Activated T-cell treated with anti-CD3 and anti-CD28 coated beads, Interleukin-2, amount 50 U/mL, for 24 hours (primary cell): Measurements from ENCODE around the gene ZNF219.

ENCODE experiments used
- DNase-seq: peaks from one replicate; pipeline ENCODE4 v3.0.0-alpha.2; 2020
- H3K27ac Mint-ChIP-seq: 2 replicates; pipeline ENCODE4 v1.8.0; 2020; ENCODE audit warnings: mild to moderate bottlenecking, mixed read lengths
- H3K27me3 Mint-ChIP-seq: 2 replicates; pipeline ENCODE4 v1.8.0; 2020; ENCODE audit warnings: mixed read lengths
- H3K36me3 Mint-ChIP-seq: 2 replicates; pipeline ENCODE4 v1.8.0; 2020; ENCODE audit warnings: low read depth, mixed read lengths
- H3K4me1 Mint-ChIP-seq: 2 replicates; pipeline ENCODE4 v1.8.0; 2020; ENCODE audit warnings: low read depth, mixed read lengths
- H3K4me3 Mint-ChIP-seq: 2 replicates; pipeline ENCODE4 v1.8.0; 2020; ENCODE audit warnings: mild to moderate bottlenecking, moderate library complexity, mixed read lengths
- H3K9me3 Mint-ChIP-seq: 2 replicates; pipeline ENCODE4 v1.8.0; 2020; ENCODE audit warnings: mixed read lengths

The ZNF219 gene

GRCh38 chr14:21098076-21098891 is at the start of gene ZNF219:
ZNF219 (minus strand) TSS chr14:21098655; CDS start chr14:21093591, 5,064 bp downstream.
- peak within 1 kb of the TSS; percentile 85 for H3K27ac Mint-ChIP-seq
- H3K4me3 Mint-ChIP-seq: peak within 1 kb of the TSS; percentile 76
- peaks cover 35% of the 10 kb centered on the region for H3K4me1 Mint-ChIP-seq
- no peaks in the 10 kb centered on the region for H3K27me3 Mint-ChIP-seq
- no peaks in the 10 kb centered on the region for H3K9me3 Mint-ChIP-seq
- DNase-seq: peak; percentile 63
- H3K36me3 Mint-ChIP-seq: no peaks in the 10 kb centered on the region

- peaks cover 12% of the 10 kb centered on the region for H3K9me3 Mint-ChIP-seq
- no peak overlapping the region for H3K4me3 Mint-ChIP-seq
- no peak for DNase-seq
- no peaks in the 10 kb centered on the region for H3K36me3 Mint-ChIP-seq
- no peaks in the 10 kb centered on the region for H3K4me1 Mint-ChIP-seq
- H3K27ac Mint-ChIP-seq: no peak overlapping the region
- peaks cover 8% of the 10 kb centered on the region for H3K27me3 Mint-ChIP-seq
Observed at GRCh38 chr14:21145437-21145836, 47.0 kb upstream of the ZNF219 start.

- DNase-seq: no peak
- H3K27me3 Mint-ChIP-seq: peaks cover 8% of the 10 kb centered on the region
- H3K27ac Mint-ChIP-seq: no peak overlapping the region
- peaks cover 12% of the 10 kb centered on the region for H3K9me3 Mint-ChIP-seq
- H3K36me3 Mint-ChIP-seq: no peaks in the 10 kb centered on the region
- H3K4me3 Mint-ChIP-seq: no peak overlapping the region
- no peaks in the 10 kb centered on the region for H3K4me1 Mint-ChIP-seq
Observed at GRCh38 chr14:21142357-21142756, 43.9 kb upstream of the ZNF219 start.

DNA sequence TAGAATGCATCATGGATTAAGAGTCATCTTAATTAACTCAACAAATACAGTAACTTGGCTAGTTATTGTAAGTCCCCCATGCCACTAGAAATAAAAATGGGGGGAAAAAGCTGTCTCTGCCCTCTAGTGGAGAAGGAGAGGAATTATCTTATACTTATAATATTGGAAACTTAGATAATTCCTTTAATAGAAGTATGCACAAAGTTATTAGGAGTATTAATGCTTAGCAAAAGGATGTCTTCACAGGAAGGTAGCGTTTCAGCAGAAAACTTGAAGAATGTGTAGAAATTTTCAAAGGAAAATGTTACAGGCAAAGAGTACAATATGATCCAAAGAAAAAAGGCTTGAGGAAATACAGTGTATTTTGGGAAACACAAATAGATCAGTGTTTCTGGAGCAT is 37.6 kb upstream of the ZNF219 start:
- no peak for DNase-seq
- H3K9me3 Mint-ChIP-seq: no peaks in the 10 kb centered on the region
- H3K27me3 Mint-ChIP-seq: no peaks in the 10 kb centered on the region
- H3K27ac Mint-ChIP-seq: no peak overlapping the region
- no peaks in the 10 kb centered on the region for H3K4me1 Mint-ChIP-seq
- no peak overlapping the region for H3K4me3 Mint-ChIP-seq
- H3K36me3 Mint-ChIP-seq: no peaks in the 10 kb centered on the region

DNA sequence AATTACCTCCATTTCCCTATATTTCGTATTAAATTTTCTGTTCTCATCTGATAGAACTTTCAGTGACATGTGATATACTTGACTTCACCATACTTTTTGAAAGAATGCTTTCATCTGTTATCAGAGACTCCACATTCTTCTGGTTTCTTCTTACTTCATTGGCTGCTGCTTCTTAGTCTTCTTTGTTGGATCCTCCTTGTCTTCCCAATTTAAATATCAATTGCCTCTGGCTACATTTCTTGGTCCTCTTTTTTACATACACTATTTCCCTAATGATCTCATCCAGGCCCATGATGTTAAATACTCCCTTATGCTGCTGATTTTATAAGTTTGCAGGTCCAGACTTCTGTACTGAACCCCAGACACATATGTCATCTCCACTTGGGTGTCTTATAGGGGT is 35.4 kb upstream of the ZNF219 start:
- no peaks in the 10 kb centered on the region for H3K9me3 Mint-ChIP-seq
- H3K27ac Mint-ChIP-seq: no peak overlapping the region
- no peak overlapping the region for H3K4me3 Mint-ChIP-seq
- H3K27me3 Mint-ChIP-seq: no peaks in the 10 kb centered on the region
- no peak for DNase-seq
- H3K4me1 Mint-ChIP-seq: no peaks in the 10 kb centered on the region
- H3K36me3 Mint-ChIP-seq: no peaks in the 10 kb centered on the region

- no peak for DNase-seq
- H3K4me1 Mint-ChIP-seq: peaks cover 4% of the 10 kb centered on the region
- H3K27ac Mint-ChIP-seq: no peak overlapping the region
- no peaks in the 10 kb centered on the region for H3K36me3 Mint-ChIP-seq
- peaks cover 43% of the 10 kb centered on the region for H3K27me3 Mint-ChIP-seq
- H3K4me3 Mint-ChIP-seq: no peak overlapping the region
- peaks cover 2% of the 10 kb centered on the region for H3K9me3 Mint-ChIP-seq
Observed at GRCh38 chr14:21123429-21123828, 25.0 kb upstream of the ZNF219 start.

- no peak for DNase-seq
- H3K4me1 Mint-ChIP-seq: peaks cover 4% of the 10 kb centered on the region
- H3K36me3 Mint-ChIP-seq: no peaks in the 10 kb centered on the region
- H3K27me3 Mint-ChIP-seq: peaks cover 38% of the 10 kb centered on the region
- no peak overlapping the region for H3K27ac Mint-ChIP-seq
- H3K9me3 Mint-ChIP-seq: peaks cover 2% of the 10 kb centered on the region
- H3K4me3 Mint-ChIP-seq: no peak overlapping the region
Observed at GRCh38 chr14:21121122-21121521, 22.7 kb upstream of the ZNF219 start.

GRCh38 chr14:21120686-21121085 is 22.2 kb upstream of the ZNF219 start:
- Mint-ChIP-seq H3K4me1 (peaks cover 4% of the 10 kb centered on the region), H3K27ac (no peak overlapping the region), H3K4me3 (no peak overlapping the region), H3K9me3 (peaks cover 2% of the 10 kb centered on the region), H3K36me3 (no peaks in the 10 kb centered on the region), H3K27me3 (peaks cover 34% of the 10 kb centered on the region)
- DNase-seq: no peak

- Mint-ChIP-seq H3K27me3 (peaks cover 31% of the 10 kb centered on the region), H3K36me3 (no peaks in the 10 kb centered on the region), H3K4me3 (no peak overlapping the region), H3K4me1 (peaks cover 4% of the 10 kb centered on the region), H3K9me3 (no peaks in the 10 kb centered on the region), H3K27ac (no peak overlapping the region)
- no peak for DNase-seq
Observed at GRCh38 chr14:21118933-21119332, 20.5 kb upstream of the ZNF219 start.

DNA sequence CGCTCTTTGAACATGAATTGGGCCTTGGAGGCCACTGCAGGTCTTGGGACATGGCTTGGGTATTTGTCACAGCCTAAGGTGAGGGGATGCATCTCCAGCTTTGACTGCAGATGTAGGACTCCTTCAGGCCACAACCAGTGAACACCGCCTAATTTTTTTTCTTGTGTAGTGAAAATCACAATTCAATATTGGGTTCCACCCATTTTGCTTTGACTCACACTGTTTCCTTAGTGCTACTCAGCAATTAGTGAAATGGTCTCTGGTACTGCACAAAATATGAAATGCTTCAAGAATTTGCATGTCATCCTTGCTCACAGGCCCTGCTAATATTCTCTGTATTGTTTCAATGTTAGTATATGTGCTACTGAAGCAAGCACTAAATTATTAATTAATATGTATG is 14.9 kb upstream of the ZNF219 start:
- no peaks in the 10 kb centered on the region for H3K36me3 Mint-ChIP-seq
- DNase-seq: no peak
- no peaks in the 10 kb centered on the region for H3K9me3 Mint-ChIP-seq
- H3K27ac Mint-ChIP-seq: no peak overlapping the region
- peaks cover 4% of the 10 kb centered on the region for H3K27me3 Mint-ChIP-seq
- H3K4me3 Mint-ChIP-seq: no peak overlapping the region
- H3K4me1 Mint-ChIP-seq: peaks cover 15% of the 10 kb centered on the region

DNA sequence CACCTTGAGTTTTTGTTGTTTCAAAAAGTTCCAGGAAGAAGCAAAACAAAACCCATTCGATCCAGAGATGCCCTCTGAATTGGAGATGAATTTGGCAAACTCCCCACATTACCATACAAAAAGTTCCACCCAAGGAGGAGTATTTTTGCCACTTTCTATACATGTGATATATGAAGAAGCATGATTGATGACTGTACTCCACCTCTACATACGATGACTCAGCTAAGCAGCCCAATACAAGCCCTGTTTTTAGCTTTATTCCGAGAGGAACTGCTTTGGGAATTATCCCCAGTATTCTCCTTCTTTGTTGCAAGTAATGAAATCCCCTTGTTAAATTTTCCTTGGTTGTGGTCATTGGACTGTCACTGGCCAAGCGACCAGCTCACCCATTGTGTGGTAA is 13.8 kb upstream of the ZNF219 start:
- Mint-ChIP-seq H3K36me3 (no peaks in the 10 kb centered on the region), H3K4me3 (no peak overlapping the region), H3K9me3 (no peaks in the 10 kb centered on the region), H3K27ac (no peak overlapping the region), H3K27me3 (no peaks in the 10 kb centered on the region), H3K4me1 (peaks cover 15% of the 10 kb centered on the region)
- DNase-seq: no peak

DNA sequence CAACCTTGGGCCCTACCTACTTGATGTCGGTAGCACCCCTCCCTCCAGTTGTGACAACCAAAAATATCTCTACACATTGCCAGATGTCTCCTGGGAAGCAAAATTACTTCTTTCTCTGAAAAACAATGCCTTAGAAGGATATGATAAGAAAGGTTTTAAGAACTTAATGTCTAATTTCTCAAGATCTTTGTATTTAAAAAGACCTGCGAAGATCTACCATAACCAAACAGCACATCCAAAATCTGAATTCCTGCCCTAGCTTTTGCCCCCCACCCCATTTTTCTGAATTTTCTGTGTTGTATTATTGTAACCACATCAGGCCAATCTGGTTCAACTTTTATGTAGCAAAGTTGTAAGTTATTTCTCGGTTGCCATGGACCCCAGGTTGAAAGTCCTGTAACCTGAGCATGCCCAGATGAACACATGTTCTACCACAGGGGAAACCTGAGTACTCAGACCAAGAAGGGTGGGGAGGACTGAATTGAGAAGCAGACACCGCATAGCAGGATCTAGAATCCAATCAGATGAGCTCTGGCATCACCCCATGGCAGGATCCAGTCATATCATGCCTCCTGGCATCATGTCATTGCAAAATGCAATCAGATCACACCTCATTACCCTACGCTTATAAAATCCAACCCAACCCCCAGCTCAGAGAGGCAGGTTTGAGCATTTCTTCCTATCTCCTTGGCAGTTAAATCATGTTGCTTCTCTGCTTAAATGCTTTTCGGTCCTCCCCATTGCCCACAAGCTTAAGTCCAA is 11.1 kb upstream of the ZNF219 start:
- no peaks in the 10 kb centered on the region for H3K9me3 Mint-ChIP-seq
- peaks cover 30% of the 10 kb centered on the region for H3K4me1 Mint-ChIP-seq
- H3K36me3 Mint-ChIP-seq: no peaks in the 10 kb centered on the region
- no peak overlapping the region for H3K4me3 Mint-ChIP-seq
- no peaks in the 10 kb centered on the region for H3K27me3 Mint-ChIP-seq
- no peak for DNase-seq
- peak overlapping the region; percentile 81 for H3K27ac Mint-ChIP-seq

DNA sequence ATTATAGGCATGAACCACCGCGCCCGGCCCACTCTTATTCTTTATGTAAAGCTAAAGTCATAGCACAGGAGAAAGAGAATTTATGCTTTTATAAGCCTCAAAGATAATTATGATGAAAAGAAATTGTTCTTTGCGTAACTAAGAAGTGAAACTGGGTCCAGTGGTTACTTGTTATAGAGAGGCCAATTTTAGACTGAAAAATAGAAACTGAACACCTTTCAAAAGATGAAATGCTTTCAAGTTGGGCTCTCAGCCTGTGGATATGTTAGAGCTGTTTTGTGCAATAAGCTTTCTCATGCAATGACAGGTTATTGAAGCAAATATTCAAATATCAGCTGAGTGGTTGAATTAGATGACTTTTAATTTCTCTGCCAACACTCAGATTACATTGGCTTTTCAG is 10.3 kb upstream of the ZNF219 start:
- Mint-ChIP-seq H3K4me3 (no peak overlapping the region), H3K36me3 (peaks cover 6% of the 10 kb centered on the region), H3K27me3 (no peaks in the 10 kb centered on the region), H3K27ac (no peak overlapping the region), H3K4me1 (peaks cover 32% of the 10 kb centered on the region), H3K9me3 (no peaks in the 10 kb centered on the region)
- no peak for DNase-seq

- Mint-ChIP-seq H3K27me3 (no peaks in the 10 kb centered on the region), H3K9me3 (no peaks in the 10 kb centered on the region), H3K27ac (no peak overlapping the region), H3K4me1 (peaks cover 43% of the 10 kb centered on the region), H3K36me3 (peaks cover 6% of the 10 kb centered on the region), H3K4me3 (no peak overlapping the region)
- no peak for DNase-seq
Observed at GRCh38 chr14:21107283-21107800, 8.9 kb upstream of the ZNF219 start.
